MM.1S (cell line): Measurements from ENCODE around the gene RALGPS2.

Experiments
- EZH2 ChIP-seq: fragments of 300-600 bp; sonication (generic); optimal IDR thresholded peaks from 2 replicates; pipeline ENCODE3; 2017; ENCODE audit warnings: low read depth, mild to moderate bottlenecking, antibody characterized with exemption, low read length, mixed read lengths
- TF ChIP-seq, protein P1 (sequence below): fragments of 300-600 bp; sonication (generic); IDR thresholded peaks from 2 replicates; pipeline ENCODE4 v1.5.1; 2016; ENCODE audit warnings: antibody characterized with exemption, low read length, mixed read lengths

DNA sequence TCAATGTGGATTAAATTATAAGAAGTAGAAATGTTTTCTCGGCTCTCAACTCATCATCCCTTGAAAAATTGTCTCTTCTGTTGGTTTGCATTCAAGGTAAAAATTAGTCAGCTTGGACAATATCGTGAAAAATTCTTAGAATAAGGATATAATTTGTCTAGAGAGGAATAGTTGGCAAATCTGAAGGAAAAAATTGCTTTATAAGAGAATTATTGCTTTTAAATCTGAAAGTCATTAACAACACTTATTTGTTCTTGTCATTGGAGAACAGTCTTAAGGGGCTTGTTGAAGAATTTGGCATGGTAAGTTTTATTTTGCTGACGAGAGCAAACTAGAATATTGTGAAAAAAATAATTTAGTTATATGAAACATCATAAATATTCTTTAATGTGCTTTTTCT lies 119.4 kb downstream of the RALGPS2 start:
- TF ChIP-seq, protein P1, sequence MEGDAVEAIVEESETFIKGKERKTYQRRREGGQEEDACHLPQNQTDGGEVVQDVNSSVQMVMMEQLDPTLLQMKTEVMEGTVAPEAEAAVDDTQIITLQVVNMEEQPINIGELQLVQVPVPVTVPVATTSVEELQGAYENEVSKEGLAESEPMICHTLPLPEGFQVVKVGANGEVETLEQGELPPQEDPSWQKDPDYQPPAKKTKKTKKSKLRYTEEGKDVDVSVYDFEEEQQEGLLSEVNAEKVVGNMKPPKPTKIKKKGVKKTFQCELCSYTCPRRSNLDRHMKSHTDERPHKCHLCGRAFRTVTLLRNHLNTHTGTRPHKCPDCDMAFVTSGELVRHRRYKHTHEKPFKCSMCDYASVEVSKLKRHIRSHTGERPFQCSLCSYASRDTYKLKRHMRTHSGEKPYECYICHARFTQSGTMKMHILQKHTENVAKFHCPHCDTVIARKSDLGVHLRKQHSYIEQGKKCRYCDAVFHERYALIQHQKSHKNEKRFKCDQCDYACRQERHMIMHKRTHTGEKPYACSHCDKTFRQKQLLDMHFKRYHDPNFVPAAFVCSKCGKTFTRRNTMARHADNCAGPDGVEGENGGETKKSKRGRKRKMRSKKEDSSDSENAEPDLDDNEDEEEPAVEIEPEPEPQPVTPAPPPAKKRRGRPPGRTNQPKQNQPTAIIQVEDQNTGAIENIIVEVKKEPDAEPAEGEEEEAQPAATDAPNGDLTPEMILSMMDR: no peak
- TF ChIP-seq EZH2: no peak
